Kidney (tissue), 14 donors: ENCODE data around the gene SFT2D2. TPM values are rescaled to one million over a fixed set of nuclear protein-coding genes. Genes with fewer than 3 reads are reported as not detected.
"Not testable (repeated sequence)": the region's sequence is repeated elsewhere in the genome, so short reads cannot be mapped to it uniquely, and the experiment has no call there.

Source experiments
- DNase-seq, 5 donors: peaks; one replicate each; pipeline ENCODE4 v3.0.0-alpha.2; 2013 to 2020
- FAIRE-seq: peaks from 2 replicates; lab custom pipeline; 2012; peaks lifted over from hg19 to GRCh38; lab: Jason Lieb, UNC
- H3K27ac ChIP-seq, 2 donors: one replicate each; pipeline ENCODE4 v1.7.0; 2013; ENCODE audit warnings: low read depth in 2 of 2, low read length in 2 of 2, inconsistent platforms in 1 of 2
- H3K27me3 ChIP-seq: one replicate; pipeline ENCODE4 v1.7.1; 2013; ENCODE audit warnings: low read length, inconsistent platforms; ENCODE audit not compliant: control insufficient read depth, insufficient read depth
- H3K36me3 ChIP-seq, 3 donors: one replicate each; pipeline versions ENCODE4 v1.7.0 to v1.7.1; 2013; ENCODE audit warnings: low read length in 3 of 3, control low read depth in 1 of 3, inconsistent platforms in 1 of 3; ENCODE audit not compliant: insufficient read depth in 3 of 3, control insufficient read depth in 2 of 3
- H3K4me1 ChIP-seq, 3 donors: one replicate each; pipeline versions ENCODE4 v1.7.0 to v1.7.1; 2013; ENCODE audit warnings: low read length in 3 of 3, inconsistent platforms in 1 of 3, low read depth in 1 of 3; ENCODE audit not compliant: control insufficient read depth in 2 of 3, insufficient read depth in 2 of 3
- H3K4me3 ChIP-seq, 3 donors: one replicate each; pipeline versions ENCODE4 v1.7.0 to v1.8.1; 2013; ENCODE audit warnings: low read length in 3 of 3, control low read depth in 1 of 3, inconsistent platforms in 1 of 3
- H3K9ac ChIP-seq, 3 donors: one replicate each; pipeline versions ENCODE4 v1.7.0 to v1.7.1; 2013; ENCODE audit warnings: low read length in 3 of 3, control low read depth in 1 of 3, inconsistent platforms in 1 of 3
- H3K9me3 ChIP-seq, 3 donors: one replicate each; pipeline versions ENCODE4 v1.7.0 to v1.7.1; 2013; ENCODE audit warnings: low read length in 3 of 3, control low read depth in 1 of 3, inconsistent platforms in 1 of 3; ENCODE audit not compliant: control insufficient read depth in 2 of 3, insufficient read depth in 1 of 3
- CTCF ChIP-seq: IDR thresholded peaks from 3 replicates; pipeline ENCODE4 v1.5.1; 2012; ENCODE audit warnings: mild to moderate bottlenecking, moderate library complexity, borderline replicate concordance; ENCODE audit not compliant: insufficient read depth; ENCODE audit errors: extremely low read depth
- intact Hi-C: fragments of 100-400 bp; cut with DNase I; formaldehyde crosslinking; loops from one replicate; pipeline ENCODE4 v1.11.1; 2022
- polyA plus RNA-seq: library from polyadenylated mRNA; stranded (reverse); fragments of 350-450 nt; fragmentation: Illumina TruSeq; extraction: RNeasy Lipid Tissue Mini Kit (QIAGEN cat#74804); gene quantifications from one replicate; pipeline ENCODE4 v1.2.3, GENCODE V29; 2014; ENCODE audit warnings: low read depth, low replicate concordance; ENCODE audit not compliant: insufficient read depth
- total RNA-seq: library from RNA; stranded (reverse); fragmentation: NEBNext Ultra II Directional; extraction: Animal tissue kit (Norgen Biotek cat#: 25700); gene quantifications from one replicate; pipeline ENCODE4 v1.2.1, GENCODE V29; 2021
- donor health status: control.
- donor health status: control.
- donor health status: control.
- donor health status: control.
- donor health status: control.
- donor health status: DM: yes; HTN: yes; CAD: no.
- donor health status: Normal renal cell carcinoma (clear cell type).

The SFT2D2 gene
- total and polyA plus RNA-seq, 2 donors from 2014 or later, result 7.4 to 89.3 TPM

- no peak for FAIRE-seq
- no peak for TF ChIP-seq CTCF
- H3K9me3 ChIP-seq, result no peaks in the 10 kb centered on the region
- peak in 3 of 5 donors; percentile 20 to 50 (median 27) for DNase-seq
- intact Hi-C loops, result no loop called here
- H3K4me1 ChIP-seq, result peaks cover 0 to 5% (median 4%) of the 10 kb centered on the region in 3 donors
- H3K27ac ChIP-seq, result peak overlapping the region; percentile 94 to 95
- H3K27me3 ChIP-seq, result no peaks in the 10 kb centered on the region
- no peaks in the 10 kb centered on the region for H3K36me3 ChIP-seq
- H3K9ac ChIP-seq, result peak overlapping the region; percentile 83 to 97 (median 91)
- peak overlapping the region; percentile 95 to 98 (median 97) for H3K4me3 ChIP-seq
These were observed 46.2 kb upstream of the SFT2D2 start for GRCh38 chr1:168179438-168180147.

DNA sequence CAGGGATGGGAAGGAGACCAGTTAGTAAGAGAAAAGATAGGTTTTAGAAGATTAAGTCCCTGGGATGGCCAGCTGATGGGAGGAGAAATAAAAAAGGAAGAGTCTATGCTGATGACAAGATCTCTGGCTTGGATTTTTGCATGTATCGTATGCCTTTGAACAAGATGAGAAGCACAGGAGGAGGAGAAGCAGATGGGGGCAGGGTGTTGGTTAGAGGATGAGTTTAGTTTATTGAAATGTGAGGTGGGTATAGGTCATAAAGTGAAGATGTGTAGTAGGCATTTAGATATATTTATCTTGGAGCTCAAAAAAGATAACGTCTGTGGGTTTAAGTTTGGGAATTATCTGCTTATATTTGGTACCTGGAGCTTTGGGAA, 45.7 kb upstream of the SFT2D2 start:
- DNase-seq (peak in 1 of 5 donors; percentile 6), FAIRE-seq (no peak)
- Histone ChIP-seq H3K27me3 (no peaks in the 10 kb centered on the region), H3K36me3 (no peaks in the 10 kb centered on the region), H3K27ac (no peak overlapping the region), H3K9ac (peak overlapping the region in 2 of 3 donors; percentile 91 to 97), H3K9me3 (no peaks in the 10 kb centered on the region), H3K4me3 (peak overlapping the region; percentile 95 to 98 (median 97)), H3K4me1 (peaks cover 0 to 5% (median 4%) of the 10 kb centered on the region in 3 donors)
- intact Hi-C loops, result no loop called here
- no peak for TF ChIP-seq CTCF

DNA sequence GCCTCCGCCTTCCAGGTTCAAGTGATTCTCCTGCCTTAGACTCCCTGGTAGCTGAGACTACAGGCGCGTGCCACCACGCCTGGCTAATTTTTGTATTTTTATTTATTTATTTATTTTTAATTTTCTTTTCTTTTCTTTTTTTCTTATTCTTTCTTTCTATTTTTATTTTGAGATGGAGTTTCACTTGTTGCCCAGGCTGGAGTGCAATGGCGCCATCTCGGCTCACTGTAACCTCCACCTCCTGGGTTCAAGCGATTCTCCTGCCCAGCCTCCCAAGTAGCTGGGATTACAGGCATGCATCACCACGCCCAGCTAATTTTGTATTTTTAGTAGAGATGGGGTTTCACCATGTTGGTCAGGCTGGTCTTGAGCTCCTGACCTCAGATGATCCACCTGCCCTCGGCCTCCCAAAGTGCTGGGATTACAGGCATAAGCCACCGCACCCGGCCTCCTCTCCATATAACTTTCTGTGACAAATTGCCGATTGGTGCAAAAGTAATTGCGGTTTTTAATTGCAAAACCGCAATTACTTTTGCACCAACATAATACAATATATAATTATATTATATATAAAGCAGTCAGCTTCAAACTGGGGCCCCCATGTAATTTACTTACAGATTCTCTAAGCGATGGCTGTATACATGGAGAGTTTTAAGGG, 44.6 kb upstream of the SFT2D2 start:
- H3K4me1 ChIP-seq, H3K27me3 ChIP-seq, H3K36me3 ChIP-seq, FAIRE-seq, H3K9ac ChIP-seq, H3K4me3 ChIP-seq, H3K27ac ChIP-seq, intact Hi-C loops, H3K9me3 ChIP-seq: not testable (repeated sequence)
- peak in 1 of 5 donors; percentile 32 for DNase-seq

- no peak overlapping the region for H3K9ac ChIP-seq
- H3K36me3 ChIP-seq, result peaks cover 2 to 16% (median 3%) of the 10 kb centered on the region in 3 donors
- H3K9me3 ChIP-seq, result no peaks in the 10 kb centered on the region
- DNase-seq, result no peak
- H3K4me1 ChIP-seq, result no peaks in the 10 kb centered on the region
- FAIRE-seq, result no peak
- H3K4me3 ChIP-seq, result no peak overlapping the region
- H3K27ac ChIP-seq, result no peak overlapping the region
- intact Hi-C loops, result no loop called here
- TF ChIP-seq CTCF, result no peak
- H3K27me3 ChIP-seq, result no peaks in the 10 kb centered on the region
These were observed 38.6 kb upstream of the SFT2D2 start for GRCh38 chr1:168187177-168187576.
